ENCODE results near the gene TMEM52.

The TMEM52 gene

DNA sequence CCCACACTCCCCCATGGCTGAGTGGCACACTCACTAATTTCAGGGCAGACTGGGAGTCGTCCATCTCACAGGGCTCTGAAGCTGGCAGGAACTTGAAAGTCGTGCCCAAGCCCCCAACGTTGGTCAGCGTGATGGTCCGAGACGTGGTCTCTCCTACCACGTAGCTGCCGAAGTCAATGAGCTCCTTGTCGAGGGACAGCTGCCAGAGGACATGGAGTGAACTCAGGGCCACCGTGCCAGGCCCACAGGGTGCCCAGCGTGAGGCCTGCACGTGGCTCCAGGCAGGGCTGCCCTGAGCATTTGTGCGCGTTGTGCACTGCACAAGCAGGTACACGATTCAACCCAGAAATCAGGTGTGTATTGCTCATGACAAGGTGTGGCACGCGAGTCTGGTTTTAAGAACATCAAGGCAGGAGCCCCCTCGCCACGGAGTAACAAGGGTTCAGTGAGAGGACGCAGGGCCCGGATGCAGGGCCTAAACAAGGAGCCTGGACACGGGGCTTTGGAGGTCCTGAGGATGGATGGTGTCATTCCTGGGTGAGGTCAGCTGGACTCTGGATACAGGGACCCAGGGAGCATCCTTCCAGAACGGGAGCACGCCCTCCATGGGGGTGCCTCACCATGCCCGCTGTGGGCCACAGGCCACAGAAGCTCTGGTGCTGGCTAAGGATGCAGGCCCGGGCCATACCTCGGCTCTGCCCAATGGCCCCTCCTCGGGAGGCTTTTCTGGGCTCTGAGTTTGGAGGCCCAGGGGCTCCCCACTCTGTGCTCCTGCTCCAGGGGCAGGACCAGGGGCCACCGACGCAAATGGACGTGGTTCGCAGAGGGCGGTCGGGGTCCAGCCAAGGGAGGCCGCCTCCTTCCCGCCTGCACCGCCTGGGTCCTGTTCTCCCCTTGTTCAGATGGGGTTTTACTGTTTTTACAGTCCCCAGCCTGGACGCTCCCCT, 37.8 kb upstream of the TMEM52 start:
- Histone ChIP-seq H3K36me3 (ENCODE audit: control insufficient read depth in 4 of 4, insufficient read depth in 4 of 4, low read length in 3 of 4) (no peaks in the 10 kb centered on the region), H3K9me3 (ENCODE audit: control extremely low read depth in 1 of 5, control insufficient read depth in 4 of 5, insufficient read depth in 2 of 5, low read depth in 1 of 5, low read length in 4 of 5) (no peaks in the 10 kb centered on the region), H3K27me3 (replicated peaks in 2 of 5; ENCODE audit: control insufficient read depth in 4 of 5, insufficient read depth in 5 of 5, low read length in 4 of 5) (peaks cover 0 to 16% (median 8%) of the 10 kb centered on the region in 5 experiments), H3K4me3 (ENCODE audit: control insufficient read depth in 1 of 7, extremely low read depth in 1 of 7, insufficient read depth in 4 of 7, low read depth in 2 of 7, low read length in 6 of 7) (no peak overlapping the region), H3K27ac (ENCODE audit: insufficient read depth in 1 of 2, low read depth in 1 of 2, low read length in 2 of 2, poor library complexity in 1 of 2, severe bottlenecking in 2 of 2) (no peak overlapping the region), H3K4me1 (ENCODE audit: control extremely low read depth in 1 of 4, control insufficient read depth in 4 of 4, insufficient read depth in 4 of 4, low read length in 3 of 4) (peaks cover 0 to 10% (median 6%) of the 10 kb centered on the region in 4 experiments)
- no peak for DNase-seq
- POLR2A ChIA-PET: no interaction called here
- CTCF ChIA-PET: interaction anchor here (1.7 to 12.7 kb wide), 2 partner anchors 10 to 86 kb away, joined by 4 to 144 read pairs; no protein-coding TSS in a partner anchor
- 96% methylated on average over 38 of the region's 38 CpGs for WGBS (ENCODE audit: insufficient coverage)

DNA sequence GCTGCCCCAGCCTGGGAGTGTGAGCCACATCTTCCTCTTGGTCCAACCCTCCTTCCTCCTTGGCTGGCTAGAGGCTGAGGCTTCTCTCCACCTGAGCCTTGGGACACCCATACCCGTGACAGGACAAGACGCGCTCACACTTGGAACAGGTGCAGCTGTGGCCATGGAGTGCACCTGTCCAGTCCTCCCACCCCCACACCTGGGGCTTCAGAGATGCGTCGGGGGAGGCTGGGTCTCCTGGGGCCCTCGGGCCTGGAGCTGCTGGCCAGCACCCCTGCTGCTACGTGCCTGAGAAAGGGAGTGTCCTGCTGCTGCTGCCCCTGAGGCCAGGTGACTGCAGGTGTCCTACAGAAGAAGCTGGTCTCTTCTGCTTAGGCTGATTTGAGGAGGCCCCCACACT, 37.0 kb upstream of the TMEM52 start:
- 93% methylated on average over 7 of the region's 7 CpGs for WGBS (ENCODE audit: insufficient coverage)
- ChIA-PET POLR2A (no interaction called here), CTCF (interaction anchor here (0.8 to 12.7 kb wide), 3 partner anchors 11 to 86 kb away, joined by 3 to 144 read pairs (median 4); no protein-coding TSS in a partner anchor)
- Histone ChIP-seq H3K4me3 (ENCODE audit: control insufficient read depth in 1 of 7, extremely low read depth in 1 of 7, insufficient read depth in 4 of 7, low read depth in 2 of 7, low read length in 6 of 7) (no peak overlapping the region), H3K36me3 (ENCODE audit: control insufficient read depth in 4 of 4, insufficient read depth in 4 of 4, low read length in 3 of 4) (no peaks in the 10 kb centered on the region), H3K4me1 (ENCODE audit: control extremely low read depth in 1 of 4, control insufficient read depth in 4 of 4, insufficient read depth in 4 of 4, low read length in 3 of 4) (peaks cover 0 to 10% (median 6%) of the 10 kb centered on the region in 4 experiments), H3K27me3 (replicated peaks in 2 of 5; ENCODE audit: control insufficient read depth in 4 of 5, insufficient read depth in 5 of 5, low read length in 4 of 5) (peaks cover 0 to 16% (median 6%) of the 10 kb centered on the region in 5 experiments), H3K9me3 (ENCODE audit: control extremely low read depth in 1 of 5, control insufficient read depth in 4 of 5, insufficient read depth in 2 of 5, low read depth in 1 of 5, low read length in 4 of 5) (peaks cover 0 to 4% (median under 1%) of the 10 kb centered on the region in 5 experiments), H3K27ac (ENCODE audit: insufficient read depth in 1 of 2, low read depth in 1 of 2, low read length in 2 of 2, poor library complexity in 1 of 2, severe bottlenecking in 2 of 2) (no peak overlapping the region)
- DNase-seq: no peak

- H3K4me3 ChIP-seq (ENCODE audit: control insufficient read depth in 1 of 7, extremely low read depth in 1 of 7, insufficient read depth in 4 of 7, low read depth in 2 of 7, low read length in 6 of 7): no peak overlapping the region
- ChIA-PET CTCF (interaction anchor here (0.8 to 12.7 kb wide), 3 partner anchors 11 to 87 kb away, joined by 3 to 144 read pairs (median 4); no protein-coding TSS in a partner anchor), POLR2A (no interaction called here)
- H3K4me1 ChIP-seq (ENCODE audit: control extremely low read depth in 1 of 4, control insufficient read depth in 4 of 4, insufficient read depth in 4 of 4, low read length in 3 of 4): peaks cover 0 to 10% (median 6%) of the 10 kb centered on the region in 4 experiments
- no peak for DNase-seq
- H3K9me3 ChIP-seq (ENCODE audit: control extremely low read depth in 1 of 5, control insufficient read depth in 4 of 5, insufficient read depth in 2 of 5, low read depth in 1 of 5, low read length in 4 of 5): peaks cover 0 to 8% (median 3%) of the 10 kb centered on the region in 5 experiments
- WGBS (ENCODE audit: insufficient coverage): 93% methylated on average over 14 of the region's 14 CpGs
- no peaks in the 10 kb centered on the region for H3K36me3 ChIP-seq (ENCODE audit: control insufficient read depth in 4 of 4, insufficient read depth in 4 of 4, low read length in 3 of 4)
- H3K27ac ChIP-seq (ENCODE audit: insufficient read depth in 1 of 2, low read depth in 1 of 2, low read length in 2 of 2, poor library complexity in 1 of 2, severe bottlenecking in 2 of 2): no peak overlapping the region
- H3K27me3 ChIP-seq (replicated peaks in 2 of 5; ENCODE audit: control insufficient read depth in 4 of 5, insufficient read depth in 5 of 5, low read length in 4 of 5): peaks cover 0 to 16% (median 4%) of the 10 kb centered on the region in 5 experiments
These were observed 36.6 kb upstream of the TMEM52 start for GRCh38 chr1:1955621-1956094.

DNA sequence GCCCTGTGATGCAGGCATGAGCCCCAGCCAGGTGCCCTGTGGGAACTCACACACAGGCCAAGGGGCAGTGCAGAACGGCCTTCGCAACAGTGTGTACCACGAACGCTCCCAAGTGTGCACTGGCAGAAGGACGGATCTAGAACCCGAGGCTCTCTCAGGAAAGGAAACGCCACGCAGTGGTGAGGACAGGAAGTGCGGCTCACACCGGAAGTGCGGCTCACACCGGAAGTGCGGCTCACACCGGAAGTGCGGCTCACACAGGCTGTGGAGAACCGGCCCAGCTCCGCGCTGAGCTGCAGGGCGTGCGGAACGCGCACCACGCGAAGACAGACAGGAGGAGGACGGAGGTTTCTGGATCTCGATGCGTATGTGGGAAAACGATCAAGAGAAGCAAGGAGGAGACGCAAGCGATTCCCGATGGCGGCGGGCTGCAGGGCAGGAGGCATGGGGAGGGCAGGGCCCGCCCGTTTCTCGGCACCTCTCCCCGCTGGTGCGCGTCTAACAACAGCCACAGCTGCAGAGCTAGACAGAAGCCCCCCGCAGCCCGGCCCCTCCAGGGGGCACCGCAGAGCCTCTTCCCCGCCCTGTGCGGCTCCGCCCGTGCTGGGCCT, 35.9 kb upstream of the TMEM52 start:
- CTCF ChIA-PET: interaction anchor here (1.7 to 12.7 kb wide), 3 partner anchors 11 to 88 kb away, joined by 4 to 144 read pairs (median 10); no protein-coding TSS in a partner anchor
- 91% methylated on average over 46 of the region's 46 CpGs for WGBS (ENCODE audit: insufficient coverage)

GRCh38 chr1:1954015-1954414, 34.9 kb upstream of the TMEM52 start:
- no peaks in the 10 kb centered on the region for H3K36me3 ChIP-seq (ENCODE audit: control insufficient read depth in 4 of 4, insufficient read depth in 4 of 4, low read length in 3 of 4)
- no peak for DNase-seq
- peaks cover 0 to 10% (median 3%) of the 10 kb centered on the region in 5 experiments for H3K9me3 ChIP-seq (ENCODE audit: control extremely low read depth in 1 of 5, control insufficient read depth in 4 of 5, insufficient read depth in 2 of 5, low read depth in 1 of 5, low read length in 4 of 5)
- ChIA-PET POLR2A (no interaction called here), CTCF (interaction anchor here (2.0 to 12.7 kb wide), 2 partner anchors 10 to 89 kb away, joined by 10 to 144 read pairs; no protein-coding TSS in a partner anchor)
- no peak overlapping the region for H3K4me3 ChIP-seq (ENCODE audit: control insufficient read depth in 1 of 7, extremely low read depth in 1 of 7, insufficient read depth in 4 of 7, low read depth in 2 of 7, low read length in 6 of 7)
- H3K4me1 ChIP-seq (ENCODE audit: control extremely low read depth in 1 of 4, control insufficient read depth in 4 of 4, insufficient read depth in 4 of 4, low read length in 3 of 4): peaks cover 0 to 1% (median 0%) of the 10 kb centered on the region in 4 experiments
- 91% methylated on average over 8 of the region's 9 CpGs for WGBS (ENCODE audit: insufficient coverage)
- no peak overlapping the region for H3K27ac ChIP-seq (ENCODE audit: insufficient read depth in 1 of 2, low read depth in 1 of 2, low read length in 2 of 2, poor library complexity in 1 of 2, severe bottlenecking in 2 of 2)
- H3K27me3 ChIP-seq (replicated peaks in 2 of 5; ENCODE audit: control insufficient read depth in 4 of 5, insufficient read depth in 5 of 5, low read length in 4 of 5): peaks cover 0 to 8% (median 0%) of the 10 kb centered on the region in 5 experiments

More for the DNA sequence above, 35.9 kb upstream of the TMEM52 start:
- peaks cover 0 to 7% (median 2%) of the 10 kb centered on the region in 4 experiments for H3K4me1 ChIP-seq (ENCODE audit: control extremely low read depth in 1 of 4, control insufficient read depth in 4 of 4, insufficient read depth in 4 of 4, low read length in 3 of 4)
- no peak for DNase-seq
- POLR2A ChIA-PET: no interaction called here
- H3K9me3 ChIP-seq (ENCODE audit: control extremely low read depth in 1 of 5, control insufficient read depth in 4 of 5, insufficient read depth in 2 of 5, low read depth in 1 of 5, low read length in 4 of 5): peaks cover 0 to 10% (median 3%) of the 10 kb centered on the region in 5 experiments
- no peak overlapping the region for H3K27ac ChIP-seq (ENCODE audit: insufficient read depth in 1 of 2, low read depth in 1 of 2, low read length in 2 of 2, poor library complexity in 1 of 2, severe bottlenecking in 2 of 2)
- peaks cover 0 to 11% (median 2%) of the 10 kb centered on the region in 5 experiments for H3K27me3 ChIP-seq (replicated peaks in 2 of 5; ENCODE audit: control insufficient read depth in 4 of 5, insufficient read depth in 5 of 5, low read length in 4 of 5)
- no peaks in the 10 kb centered on the region for H3K36me3 ChIP-seq (ENCODE audit: control insufficient read depth in 4 of 4, insufficient read depth in 4 of 4, low read length in 3 of 4)
- no peak overlapping the region for H3K4me3 ChIP-seq (ENCODE audit: control insufficient read depth in 1 of 7, extremely low read depth in 1 of 7, insufficient read depth in 4 of 7, low read depth in 2 of 7, low read length in 6 of 7)

- POLR2A ChIA-PET: no interaction called here
These were observed 31.9 kb upstream of the TMEM52 start for GRCh38 chr1:1950940-1951339.

More at GRCh38 chr1:1950940-1951339, 31.9 kb upstream of the TMEM52 start:
- no peak overlapping the region for H3K4me3 ChIP-seq (ENCODE audit: control insufficient read depth in 1 of 7, extremely low read depth in 1 of 7, insufficient read depth in 4 of 7, low read depth in 2 of 7, low read length in 6 of 7)
- H3K4me1 ChIP-seq (ENCODE audit: control extremely low read depth in 1 of 4, control insufficient read depth in 4 of 4, insufficient read depth in 4 of 4, low read length in 3 of 4): no peaks in the 10 kb centered on the region
- no peaks in the 10 kb centered on the region for H3K27me3 ChIP-seq (replicated peaks in 2 of 5; ENCODE audit: control insufficient read depth in 4 of 5, insufficient read depth in 5 of 5, low read length in 4 of 5)
- DNase-seq: no peak
- H3K9me3 ChIP-seq (ENCODE audit: control extremely low read depth in 1 of 5, control insufficient read depth in 4 of 5, insufficient read depth in 2 of 5, low read depth in 1 of 5, low read length in 4 of 5): peaks cover 0 to 10% (median 3%) of the 10 kb centered on the region in 5 experiments
- WGBS (ENCODE audit: insufficient coverage): no CpG with 5 or more reads among the region's 5 CpGs
- no peaks in the 10 kb centered on the region for H3K36me3 ChIP-seq (ENCODE audit: control insufficient read depth in 4 of 4, insufficient read depth in 4 of 4, low read length in 3 of 4)
- CTCF ChIA-PET: interaction anchor here (0.7 kb wide), 1 partner anchor 36 kb away, joined by 3 read pairs; the partner anchor contains the start of gene CALML6
- H3K27ac ChIP-seq (ENCODE audit: insufficient read depth in 1 of 2, low read depth in 1 of 2, low read length in 2 of 2, poor library complexity in 1 of 2, severe bottlenecking in 2 of 2): no peak overlapping the region

All from common myeloid progenitor, CD34-positive (primary cell).